PC-3 (cell line): ENCODE data around the gene SOWAHC. TPM values are rescaled to one million over a fixed set of nuclear protein-coding genes. Genes with fewer than 3 reads are reported as not detected.

Source experiments
- ATAC-seq: fragments of 200-7000 bp; cut with Tn5 transposase; 2 replicates; pipeline ENCODE4 v1.9.1; 2020; ENCODE audit warnings: mild to moderate bottlenecking, moderate library complexity
- BruUV-seq: library from RNA; stranded (reverse); fragments of 400-500 nt; replicated peaks from 2 replicates; lab custom pipeline; 2021; lab: Mats Ljungman, UMichigan
- CTCF ChIA-PET: fragments of 300-600 bp; sonication (Branson Sonifier 250); formaldehyde crosslinking; loops from one replicate; lab custom pipeline; 2022; ENCODE audit warnings: antibody characterized with exemption; lab: Charles Lee
- POLR2A ChIA-PET: fragments of 300-600 bp; sonication (Branson Sonifier 250); formaldehyde crosslinking; loops from one replicate; lab custom pipeline; 2022; ENCODE audit warnings: antibody characterized with exemption; ENCODE audit not compliant: unreplicated experiment; lab: Charles Lee
- DNase-seq: peaks from one replicate; pipeline ENCODE4 v3.0.0-alpha.2; 2015
- H2AFZ ChIP-seq: fragments of 300-600 bp; sonication (generic); 2 replicates; pipeline ENCODE4 v1.6.0; 2016; ENCODE audit warnings: antibody characterized with exemption, low read length
- H3F3A ChIP-seq: fragments of 300-600 bp; sonication (generic); one replicate; pipeline ENCODE4 v1.6.0; 2017; ENCODE audit warnings: antibody characterized with exemption, low read length, control low read depth, mild to moderate bottlenecking; ENCODE audit not compliant: unreplicated experiment
- H3K27ac ChIP-seq: fragments of 300-600 bp; sonication (generic); 2 replicates; pipeline ENCODE4 v1.5.1; 2016; ENCODE audit warnings: mild to moderate bottlenecking, low read length
- H3K27me3 ChIP-seq: fragments of 300-600 bp; sonication (generic); 2 replicates; pipeline ENCODE4 v1.6.1; 2016; ENCODE audit warnings: low read length, mixed read lengths
- H3K36me3 ChIP-seq: fragments of 300-600 bp; sonication (generic); 2 replicates; pipeline ENCODE4 v1.6.1; 2016; ENCODE audit warnings: low read depth, mixed run types, low read length, mixed read lengths
- H3K4me1 ChIP-seq: fragments of 300-600 bp; sonication (generic); 2 replicates; pipeline ENCODE4 v1.5.1; 2016; ENCODE audit warnings: low read length; ENCODE audit not compliant: insufficient read depth
- H3K4me2 ChIP-seq: fragments of 300-600 bp; sonication (generic); 2 replicates; pipeline ENCODE4 v1.6.0; 2016; ENCODE audit warnings: low read length
- H3K4me3 ChIP-seq: fragments of 300-600 bp; sonication (generic); 2 replicates; pipeline ENCODE4 v1.5.1; 2016; ENCODE audit warnings: mild to moderate bottlenecking, low read length, mixed read lengths
- H3K79me2 ChIP-seq: fragments of 300-600 bp; sonication (generic); 2 replicates; pipeline ENCODE4 v1.6.1; 2017; ENCODE audit warnings: low read length, mixed read lengths
- H3K9ac ChIP-seq: fragments of 300-600 bp; sonication (generic); 2 replicates; pipeline ENCODE4 v1.6.0; 2016; ENCODE audit warnings: mild to moderate bottlenecking, low read length
- H3K9me2 ChIP-seq: fragments of 300-600 bp; sonication (generic); replicated peaks from 2 replicates; pipeline ENCODE4 v1.6.1; 2016; ENCODE audit warnings: mixed run types, low read length, mixed read lengths
- H3K9me3 ChIP-seq: fragments of 300-600 bp; sonication (generic); 2 replicates; pipeline ENCODE4 v1.6.1; 2016; ENCODE audit warnings: low read length, mixed read lengths
- H4K20me1 ChIP-seq: fragments of 300-600 bp; sonication (generic); 2 replicates; pipeline ENCODE4 v1.6.1; 2016; ENCODE audit warnings: low read length, mixed read lengths
- CTCF ChIP-seq: fragments of 300-600 bp; sonication (generic); conservative IDR thresholded peaks from 2 replicates; pipeline ENCODE4 v1.5.1; 2017; ENCODE audit warnings: antibody characterized with exemption, low read depth, mild to moderate bottlenecking, low read length
- EZH2 ChIP-seq: fragments of 300-600 bp; sonication (generic); IDR thresholded peaks from one replicate; pipeline ENCODE4 v1.6.1; 2017; ENCODE audit warnings: antibody characterized with exemption, mild to moderate bottlenecking, low read length; ENCODE audit not compliant: unreplicated experiment
- EZH2phosphoT487 ChIP-seq: fragments of 300-600 bp; sonication (generic); IDR thresholded peaks from 2 replicates; pipeline ENCODE4 v1.6.1; 2018; ENCODE audit warnings: mild to moderate bottlenecking, antibody characterized with exemption, low read length, borderline replicate concordance
- intact Hi-C: fragments of 100-400 bp; cut with micrococcal nuclease; formaldehyde crosslinking; loops from 2 replicates; pipeline ENCODE4 v1.9.0; 2023
- total RNA-seq: library from RNA; depleted of rRNA; stranded (reverse); fragments of >200 nt; gene quantifications from 2 replicates; pipeline ENCODE4 v1.2.3, GENCODE V29; 2014

The SOWAHC gene
- total RNA-seq, 1 experiment from 2014 or later = 27.4 TPM

- CTCF ChIA-PET = no interaction called here
- TF ChIP-seq CTCF (peak; percentile 35; the same call in 1 of the 2 replicates), EZH2 (no peak)
- peaks cover 63% of the 10 kb centered on the region for H3K4me1 ChIP-seq
These were observed 2.6 kb upstream of the SOWAHC start for GRCh38 chr2:109611467-109612095.

GRCh38 chr2:109613081-109613921 lies 863 bp upstream of the SOWAHC start:
- no peaks in the 10 kb centered on the region for H3F3A ChIP-seq
- ChIA-PET CTCF (no interaction called here), POLR2A (interaction anchor here (0.7 to 0.9 kb wide), 2 partner anchors 89 to 911 kb away, joined by 3 to 4 read pairs; no protein-coding TSS in a partner anchor)
- H3K9me3 ChIP-seq = no peaks in the 10 kb centered on the region
- H3K79me2 ChIP-seq = peaks cover 90% of the 10 kb centered on the region
- H3K27me3 ChIP-seq = no peaks in the 10 kb centered on the region
- ATAC-seq (peak; percentile 8), DNase-seq (peak; percentile 51)
- peak overlapping the region; percentile 43 for H3K27ac ChIP-seq
- no peaks in the 10 kb centered on the region for H3K9me2 ChIP-seq
- H3K9ac ChIP-seq = peak overlapping the region; percentile 80
- H3K4me1 ChIP-seq = peaks cover 56% of the 10 kb centered on the region
- intact Hi-C loops = no loop called here
- H3K4me3 ChIP-seq = peak overlapping the region; percentile 77
- no peaks in the 10 kb centered on the region for H3K36me3 ChIP-seq
- H2AFZ ChIP-seq = no peak overlapping the region; the same call in 1 of the 2 replicates
- TF ChIP-seq EZH2 (no peak), EZH2phosphoT487 (no peak), CTCF (no peak)
- H3K4me2 ChIP-seq = peak overlapping the region; percentile 82
- BruUV-seq = TSS peak; percentile 56
- H4K20me1 ChIP-seq = peaks cover 33% of the 10 kb centered on the region

More at GRCh38 chr2:109611467-109612095, 2.6 kb upstream of the SOWAHC start:
- Histone ChIP-seq H3F3A (no peaks in the 10 kb centered on the region), H4K20me1 (peaks cover 20% of the 10 kb centered on the region), H3K9me3 (no peaks in the 10 kb centered on the region), H3K27ac (peak overlapping the region; percentile 43), H3K4me2 (peak overlapping the region; percentile 82), H3K36me3 (no peaks in the 10 kb centered on the region), H3K79me2 (peaks cover 89% of the 10 kb centered on the region), H3K27me3 (no peaks in the 10 kb centered on the region), H3K9ac (peak overlapping the region; percentile 80; the same call in 1 of the 2 replicates), H2AFZ (no peak overlapping the region), H3K9me2 (no peaks in the 10 kb centered on the region), H3K4me3 (peak overlapping the region; percentile 77)
- no TSS peak for BruUV-seq
- POLR2A ChIA-PET = interaction anchor here (0.5 kb wide), 1 partner anchor 51 kb away, joined by 3 read pairs; no protein-coding TSS in a partner anchor
- ATAC-seq (peak; percentile 3; the same call in 1 of the 2 replicates), DNase-seq (peak; percentile 73)
- intact Hi-C loops = loop anchor here (1.0 kb wide), 3 partner anchors 47 to 65 kb away; no protein-coding TSS in a partner anchor
